Measurements from ENCODE around the gene PFKFB3. TPM values are rescaled to one million over a fixed set of nuclear protein-coding genes. Genes with fewer than 3 reads are reported as not detected.
"Not testable (repeated sequence)": the region's sequence is repeated elsewhere in the genome, so short reads cannot be mapped to it uniquely, and the experiment has no call there.

The PFKFB3 gene
- polyA plus RNA-seq, 1 experiment = 24.3 TPM

DNA sequence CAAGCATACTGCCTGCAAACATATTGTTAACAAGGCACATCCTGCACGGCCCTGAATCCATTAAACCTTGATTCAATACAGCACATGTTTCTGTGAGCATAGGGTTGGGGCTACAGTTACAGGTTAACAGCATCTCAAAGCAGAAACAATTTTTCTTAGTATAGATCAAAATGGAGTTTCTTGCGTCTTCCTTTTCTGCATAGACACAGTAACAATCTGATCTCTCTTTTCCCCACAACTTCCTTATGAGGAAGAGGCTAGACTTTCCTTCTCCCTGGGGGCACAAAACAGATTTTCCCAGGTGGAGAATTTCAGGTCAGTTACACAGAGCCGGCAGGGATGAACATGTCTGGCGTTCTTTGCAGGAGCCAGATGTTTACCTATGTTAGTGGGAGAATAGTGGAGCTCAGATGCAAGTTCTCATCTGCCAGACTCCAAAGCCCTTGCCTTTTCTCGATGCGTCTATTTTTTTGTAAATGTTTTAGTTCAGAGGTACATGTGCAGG, 37.5 kb upstream of the PFKFB3 start:
- no peak for DNase-seq (ENCODE audit: low read depth, low spot score)
- ChIA-PET CTCF (no interaction called here), POLR2A (interaction anchor here (0.6 kb wide), 1 partner anchor 46 kb away, joined by 9 read pairs; no protein-coding TSS in a partner anchor)
- TF ChIP-seq, protein P1, sequence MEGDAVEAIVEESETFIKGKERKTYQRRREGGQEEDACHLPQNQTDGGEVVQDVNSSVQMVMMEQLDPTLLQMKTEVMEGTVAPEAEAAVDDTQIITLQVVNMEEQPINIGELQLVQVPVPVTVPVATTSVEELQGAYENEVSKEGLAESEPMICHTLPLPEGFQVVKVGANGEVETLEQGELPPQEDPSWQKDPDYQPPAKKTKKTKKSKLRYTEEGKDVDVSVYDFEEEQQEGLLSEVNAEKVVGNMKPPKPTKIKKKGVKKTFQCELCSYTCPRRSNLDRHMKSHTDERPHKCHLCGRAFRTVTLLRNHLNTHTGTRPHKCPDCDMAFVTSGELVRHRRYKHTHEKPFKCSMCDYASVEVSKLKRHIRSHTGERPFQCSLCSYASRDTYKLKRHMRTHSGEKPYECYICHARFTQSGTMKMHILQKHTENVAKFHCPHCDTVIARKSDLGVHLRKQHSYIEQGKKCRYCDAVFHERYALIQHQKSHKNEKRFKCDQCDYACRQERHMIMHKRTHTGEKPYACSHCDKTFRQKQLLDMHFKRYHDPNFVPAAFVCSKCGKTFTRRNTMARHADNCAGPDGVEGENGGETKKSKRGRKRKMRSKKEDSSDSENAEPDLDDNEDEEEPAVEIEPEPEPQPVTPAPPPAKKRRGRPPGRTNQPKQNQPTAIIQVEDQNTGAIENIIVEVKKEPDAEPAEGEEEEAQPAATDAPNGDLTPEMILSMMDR (IDR thresholded peaks at IDR 0.05; ENCODE audit: low read depth, low read length) = no peak
- H3K27me3 ChIP-seq (ENCODE audit: control insufficient read depth, insufficient read depth, low read length) = no peaks in the 10 kb centered on the region
- H3K27ac ChIP-seq (ENCODE audit: low read depth, low read length) = no peak overlapping the region
- H3K9me3 ChIP-seq (ENCODE audit: control insufficient read depth, insufficient read depth, low read length) = no peaks in the 10 kb centered on the region; the same call in 1 of the 2 replicates
- H3K4me3 ChIP-seq (ENCODE audit: low read depth, low read length) = no peak overlapping the region

DNA sequence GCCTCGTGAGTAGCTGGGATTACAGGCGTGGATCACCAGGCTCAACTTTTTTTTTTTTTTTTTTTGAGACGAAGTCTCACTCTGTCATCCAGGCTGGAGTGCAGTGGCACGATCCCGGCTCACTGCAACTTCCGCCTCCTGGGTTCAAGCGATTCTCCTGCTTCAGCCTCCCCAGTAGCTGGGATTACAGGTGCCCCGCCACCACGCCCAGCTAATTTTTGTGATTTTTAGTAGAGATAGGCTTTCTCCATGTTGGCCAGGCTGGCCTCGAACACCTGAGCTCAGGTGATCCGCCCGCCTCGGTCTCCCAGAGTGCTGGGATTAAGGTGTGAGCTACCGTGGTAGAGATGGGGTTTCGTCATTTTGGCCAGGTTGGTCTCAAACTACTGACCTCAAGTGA, 36.8 kb upstream of the PFKFB3 start:
- H3K4me3 ChIP-seq (ENCODE audit: low read depth, low read length); H3K27ac ChIP-seq (ENCODE audit: low read depth, low read length); H3K9me3 ChIP-seq (ENCODE audit: control insufficient read depth, insufficient read depth, low read length); H3K27me3 ChIP-seq (ENCODE audit: control insufficient read depth, insufficient read depth, low read length); DNase-seq (ENCODE audit: low read depth, low spot score): not testable (repeated sequence)
- ChIA-PET POLR2A (interaction anchor here (0.6 kb wide), 1 partner anchor 47 kb away, joined by 9 read pairs; no protein-coding TSS in a partner anchor), CTCF (interaction anchor here (0.8 to 2.8 kb wide), 2 partner anchors 36 to 236 kb away, joined by 3 to 16 read pairs; partner anchors contain the start of gene PFKFB3)

DNA sequence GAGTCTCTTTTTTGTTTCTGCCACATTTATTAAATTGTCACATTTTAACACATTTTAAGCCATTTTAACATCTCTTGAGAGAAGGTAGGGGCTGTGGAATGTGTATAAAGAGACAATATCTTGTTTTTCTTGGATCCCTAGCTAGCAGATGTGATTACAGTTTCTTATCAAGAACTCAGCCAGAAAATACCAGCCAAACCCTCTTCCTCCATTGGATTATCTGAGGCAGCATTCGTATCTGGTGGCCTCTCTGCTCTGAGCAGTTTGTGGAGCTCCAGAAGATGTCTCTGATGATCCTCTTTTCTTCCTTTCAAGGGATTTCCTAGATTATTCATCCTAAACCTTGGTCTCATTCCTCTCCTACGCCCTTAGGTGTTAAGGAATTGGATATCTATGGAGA, 35.3 kb upstream of the PFKFB3 start:
- Histone ChIP-seq H3K9me3 (ENCODE audit: control insufficient read depth, insufficient read depth, low read length) (no peaks in the 10 kb centered on the region; the same call in 1 of the 2 replicates), H3K27me3 (ENCODE audit: control insufficient read depth, insufficient read depth, low read length) (no peaks in the 10 kb centered on the region), H3K27ac (ENCODE audit: low read depth, low read length) (no peak overlapping the region), H3K4me3 (ENCODE audit: low read depth, low read length) (no peak overlapping the region)
- TF ChIP-seq, protein P1 (IDR thresholded peaks at IDR 0.05; ENCODE audit: low read depth, low read length) = no peak
- CTCF ChIA-PET = interaction anchor here (1.7 to 2.8 kb wide), 2 partner anchors 234 to 239 kb away, joined by 5 to 16 read pairs; no protein-coding TSS in a partner anchor
- POLR2A ChIA-PET = interaction anchor here (0.8 kb wide), 1 partner anchor 35 kb away, joined by 3 read pairs; the partner anchor contains the start of gene PFKFB3
- DNase-seq (ENCODE audit: low read depth, low spot score) = no peak

DNA sequence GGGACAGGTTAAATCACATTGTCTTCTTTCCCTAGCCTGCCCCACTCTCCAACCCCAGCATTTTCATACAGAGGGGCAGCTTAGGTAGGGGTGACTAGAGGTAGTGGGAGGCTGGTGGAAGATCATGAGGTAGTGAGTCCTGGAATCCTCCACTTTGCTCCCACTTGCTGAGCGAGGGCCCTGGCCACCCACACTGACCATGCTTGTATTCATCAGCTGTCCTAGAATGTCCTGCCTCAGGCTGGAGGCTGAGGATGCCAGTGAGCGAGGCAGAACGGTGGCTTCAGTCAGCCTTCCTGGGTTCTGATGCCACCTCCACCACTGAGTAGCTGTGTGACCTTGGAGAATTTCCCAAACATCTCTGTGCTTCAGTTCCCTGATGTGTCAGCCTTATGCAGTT, 34.6 kb upstream of the PFKFB3 start:
- DNase-seq (ENCODE audit: low read depth, low spot score) = no peak
- TF ChIP-seq, protein P1 (IDR thresholded peaks at IDR 0.05; ENCODE audit: low read depth, low read length) = no peak
- no peaks in the 10 kb centered on the region for H3K27me3 ChIP-seq (ENCODE audit: control insufficient read depth, insufficient read depth, low read length)
- no peaks in the 10 kb centered on the region; the same call in 1 of the 2 replicates for H3K9me3 ChIP-seq (ENCODE audit: control insufficient read depth, insufficient read depth, low read length)
- H3K27ac ChIP-seq (ENCODE audit: low read depth, low read length) = no peak overlapping the region
- CTCF ChIA-PET = interaction anchor here (1.7 to 2.8 kb wide), 2 partner anchors 234 to 238 kb away, joined by 5 to 16 read pairs; no protein-coding TSS in a partner anchor
- H3K4me3 ChIP-seq (ENCODE audit: low read depth, low read length) = no peak overlapping the region
- POLR2A ChIA-PET = interaction anchor here (0.8 kb wide), 1 partner anchor 35 kb away, joined by 3 read pairs; the partner anchor contains the start of gene PFKFB3

DNA sequence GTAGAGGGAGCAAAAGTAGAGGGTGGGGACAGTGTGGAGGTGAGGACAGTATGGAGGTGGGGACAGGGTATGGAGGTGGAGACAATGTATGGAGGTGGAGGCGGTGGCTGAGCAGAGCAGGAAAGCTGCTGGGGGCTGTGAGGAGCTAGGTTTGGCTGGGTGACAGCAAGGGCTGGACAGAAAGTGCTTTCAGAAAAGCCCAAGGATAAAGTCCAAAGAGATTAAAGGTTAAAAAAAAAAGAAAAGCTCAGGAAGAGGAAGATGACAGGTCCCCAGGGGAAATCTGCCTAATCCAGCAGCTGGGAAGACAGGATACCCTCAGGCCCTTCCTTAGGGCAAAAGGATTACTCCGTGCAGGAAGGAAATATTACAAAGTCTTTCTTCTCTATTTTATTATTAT, 32.1 kb upstream of the PFKFB3 start:
- no peak for DNase-seq (ENCODE audit: low read depth, low spot score)
- ChIA-PET CTCF (interaction anchor here (3.2 kb wide), 1 partner anchor 231 kb away, joined by 18 read pairs; no protein-coding TSS in a partner anchor), POLR2A (no interaction called here)
- TF ChIP-seq, protein P1 (IDR thresholded peaks at IDR 0.05; ENCODE audit: low read depth, low read length) = no peak
- Histone ChIP-seq H3K27me3 (ENCODE audit: control insufficient read depth, insufficient read depth, low read length) (no peaks in the 10 kb centered on the region), H3K27ac (ENCODE audit: low read depth, low read length) (no peak overlapping the region), H3K4me3 (ENCODE audit: low read depth, low read length) (no peak overlapping the region), H3K9me3 (ENCODE audit: control insufficient read depth, insufficient read depth, low read length) (no peaks in the 10 kb centered on the region; the same call in 1 of the 2 replicates)

Measured in AG04450 (cell line).